Measurements from ENCODE around the gene PGP. TPM values are rescaled to one million over a fixed set of nuclear protein-coding genes. Genes with fewer than 3 reads are reported as not detected.
A peak's percentile ranks its signal among the peaks of the same experiment; 100 is the strongest.
"Not testable (repeated sequence)": the region's sequence is repeated elsewhere in the genome, so short reads cannot be mapped to it uniquely, and the experiment has no call there.

Gene PGP
- total RNA-seq, 1 donor from 2014 or later, result 4.1 TPM

GRCh38 chr16:2223221-2223941 lies 8.7 kb upstream of the PGP start, which contains the start of gene E4F1:
Gene E4F1, plus strand, starts transcription at chr16:2223591. Its CDS starts 23 bp downstream, at chr16:2223614.
- DNase-seq, result peak; percentile 99

GRCh38 chr16:2216330-2216729 lies 1.7 kb upstream of the PGP start:
- DNase-seq, result no peak

- DNase-seq, result no peak
Measured at GRCh38 chr16:2213817-2214718, 572 bp downstream of the PGP start.

GRCh38 chr16:2212362-2213324 lies 2.0 kb downstream of the PGP start:
- DNase-seq, result peak; percentile 15

- no peak for DNase-seq
Measured at GRCh38 chr16:2211923-2212347, 2.7 kb downstream of the PGP start.

GRCh38 chr16:2210386-2211365 lies 4.0 kb downstream of the PGP start, which contains the start of gene BRICD5:
Gene BRICD5, minus strand, starts transcription at chr16:2210863. Its CDS starts 30 bp downstream, at chr16:2210833.
- no peak for DNase-seq

- DNase-seq, result no peak
Measured at GRCh38 chr16:2210009-2210332, 4.7 kb downstream of the PGP start.

- DNase-seq, result no peak
Measured at GRCh38 chr16:2209258-2210008, 5.2 kb downstream of the PGP start.

- no peak for DNase-seq
Measured at GRCh38 chr16:2208772-2209171, 5.9 kb downstream of the PGP start.

- no peak for DNase-seq
Measured at GRCh38 chr16:2208308-2208707, 6.3 kb downstream of the PGP start.

- DNase-seq, result no peak
Measured at GRCh38 chr16:2207872-2208271, 6.8 kb downstream of the PGP start.

- no peak for DNase-seq
Measured at GRCh38 chr16:2206780-2207433, 7.7 kb downstream of the PGP start.

GRCh38 chr16:2206420-2206779 lies 8.2 kb downstream of the PGP start:
- DNase-seq, result no peak

GRCh38 chr16:2205967-2206313 lies 8.7 kb downstream of the PGP start:
- no peak for DNase-seq

- peak; percentile 90 for DNase-seq
Measured at GRCh38 chr16:2205104-2205966, 9.3 kb downstream of the PGP start, which contains the start of gene MLST8. Gene MLST8, plus strand, starts transcription at chr16:2205454. Its CDS starts 632 bp downstream, at chr16:2206086.

- DNase-seq, result no peak
Measured at GRCh38 chr16:2204416-2205103, 10.1 kb downstream of the PGP start.

GRCh38 chr16:2203119-2203688 lies 11.4 kb downstream of the PGP start:
- not testable (repeated sequence) for DNase-seq

GRCh38 chr16:2200313-2200712 lies 14.3 kb downstream of the PGP start:
- DNase-seq, result no peak
